Muscle layer of colon (tissue), 2 donors: Measurements from ENCODE around the gene NEURL2.
"Not testable (repeated sequence)": the region's sequence is repeated elsewhere in the genome, so short reads cannot be mapped to it uniquely, and the experiment has no call there.

ENCODE experiments used
- H3K27ac ChIP-seq: one replicate; pipeline ENCODE4 v1.7.0; 2013; ENCODE audit warnings: low read depth, mild to moderate bottlenecking, low read length, moderate library complexity
- H3K27me3 ChIP-seq, 2 donors: one replicate each; pipeline ENCODE4 v1.7.0; 2013; ENCODE audit warnings: low read length in 2 of 2, mild to moderate bottlenecking in 2 of 2; ENCODE audit not compliant: insufficient read depth in 2 of 2, control insufficient read depth in 1 of 2
- H3K36me3 ChIP-seq: one replicate; pipeline ENCODE4 v1.7.0; 2013; ENCODE audit warnings: mild to moderate bottlenecking, low read length; ENCODE audit not compliant: insufficient read depth
- H3K4me1 ChIP-seq: one replicate; pipeline ENCODE4 v1.7.0; 2013; ENCODE audit warnings: mild to moderate bottlenecking, low read length; ENCODE audit not compliant: insufficient read depth
- H3K4me3 ChIP-seq, 2 donors: one replicate each; pipeline ENCODE4 v1.7.0; 2013; ENCODE audit warnings: low read length in 2 of 2, low read depth in 1 of 2, mild to moderate bottlenecking in 1 of 2, moderate library complexity in 1 of 2
- H3K9ac ChIP-seq: one replicate; pipeline ENCODE4 v1.7.0; 2013; ENCODE audit warnings: low read length
- H3K9me3 ChIP-seq: one replicate; pipeline ENCODE4 v1.7.0; 2013; ENCODE audit warnings: mild to moderate bottlenecking, low read length
- donor health status: abdominal sarcoma.
- donor health status: Adenocarcinoma of cecum.

Gene NEURL2

DNA sequence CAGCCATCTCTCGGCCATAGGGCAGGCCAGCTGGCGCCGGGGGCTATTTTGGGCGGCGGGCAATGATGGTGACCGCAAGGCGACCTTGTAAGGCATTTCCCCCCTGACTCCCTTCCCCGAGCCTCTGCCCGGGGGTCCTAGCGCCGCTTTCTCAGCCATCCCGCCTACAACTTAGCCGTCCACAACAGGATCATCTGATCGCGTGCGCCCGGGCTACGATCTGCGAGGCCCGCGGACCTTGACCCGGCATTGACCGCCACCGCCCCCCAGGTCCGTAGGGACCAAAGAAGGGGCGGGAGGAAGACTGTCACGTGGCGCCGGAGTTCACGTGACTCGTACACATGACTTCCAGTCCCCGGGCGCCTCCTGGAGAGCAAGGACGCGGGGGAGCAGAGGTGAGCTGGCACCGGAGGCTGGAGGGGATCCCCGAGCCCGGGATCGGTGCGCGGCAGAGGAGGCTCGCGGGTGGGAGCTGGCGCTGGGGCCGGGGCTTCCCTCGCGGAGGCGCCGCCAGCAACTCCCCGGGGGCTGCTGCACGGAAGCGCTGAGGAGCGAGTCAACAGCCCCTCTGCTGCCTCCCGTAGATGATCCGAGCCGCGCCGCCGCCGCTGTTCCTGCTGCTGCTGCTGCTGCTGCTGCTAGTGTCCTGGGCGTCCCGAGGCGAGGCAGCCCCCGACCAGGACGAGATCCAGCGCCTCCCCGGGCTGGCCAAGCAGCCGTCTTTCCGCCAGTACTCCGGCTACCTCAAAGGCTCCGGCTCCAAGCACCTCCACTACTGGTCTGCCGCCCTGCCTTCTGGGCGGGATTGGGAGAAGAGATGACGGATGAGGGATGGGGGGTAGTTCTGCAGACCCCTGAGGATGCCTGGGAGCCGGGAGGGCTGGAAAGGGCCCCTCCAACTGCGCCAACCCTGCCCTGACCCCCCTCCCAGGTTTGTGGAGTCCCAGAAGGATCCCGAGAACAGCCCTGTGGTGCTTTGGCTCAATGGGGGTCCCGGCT, at the start of gene NEURL2, which contains the start of gene CTSA:
Gene NEURL2, minus strand, starts transcription at position 224 of the 999 bp plus-strand sequence. Its CDS starts 217 bp downstream, at position 7.
Gene CTSA, plus strand, starts transcription at position 351 of the 999 bp plus-strand sequence. Its CDS starts 234 bp downstream, at position 585.
- peak within 1 kb of the TSS; percentile 99 for H3K27ac ChIP-seq
- peaks cover 38% of the 10 kb centered on the region for H3K36me3 ChIP-seq
- H3K4me1 ChIP-seq: peaks cover 23% of the 10 kb centered on the region
- peak within 1 kb of the TSS; percentile 68 for H3K9ac ChIP-seq
- H3K4me3 ChIP-seq: peak within 1 kb of the TSS; percentile 66 to 90
- H3K27me3 ChIP-seq: no peaks in the 10 kb centered on the region
- no peaks in the 10 kb centered on the region for H3K9me3 ChIP-seq

DNA sequence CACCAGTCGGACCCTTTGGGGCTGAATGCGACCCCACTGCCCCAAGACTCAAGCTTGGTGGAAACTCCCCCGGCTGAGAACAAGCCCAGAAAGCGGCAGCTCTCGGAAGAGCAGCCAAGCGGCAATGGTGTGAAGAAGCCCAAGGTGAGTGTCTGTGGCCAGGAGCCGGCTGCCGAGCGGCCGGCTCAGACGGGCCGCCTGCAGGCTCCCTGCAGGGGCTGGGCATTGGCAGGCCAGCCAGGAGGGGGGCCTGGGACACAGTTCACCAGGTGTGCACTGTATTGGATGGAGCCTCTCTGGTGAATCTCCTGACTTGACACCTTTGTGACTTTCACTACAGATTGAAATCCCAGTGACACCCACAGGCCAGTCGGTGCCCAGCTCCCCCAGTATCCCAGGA, 49.5 kb upstream of the NEURL2 start:
- no peaks in the 10 kb centered on the region for H3K4me1 ChIP-seq
- no peak overlapping the region for H3K27ac ChIP-seq
- peaks cover 76% of the 10 kb centered on the region for H3K36me3 ChIP-seq
- no peaks in the 10 kb centered on the region for H3K9me3 ChIP-seq
- H3K9ac ChIP-seq: no peak overlapping the region
- H3K27me3 ChIP-seq: no peaks in the 10 kb centered on the region
- H3K4me3 ChIP-seq: no peak overlapping the region

GRCh38 chr20:45940053-45940452, 49.0 kb upstream of the NEURL2 start:
- Histone ChIP-seq H3K36me3 (peaks cover 72% of the 10 kb centered on the region), H3K9ac (no peak overlapping the region), H3K9me3 (no peaks in the 10 kb centered on the region), H3K27me3 (no peaks in the 10 kb centered on the region), H3K27ac (no peak overlapping the region), H3K4me1 (no peaks in the 10 kb centered on the region), H3K4me3 (no peak overlapping the region)

DNA sequence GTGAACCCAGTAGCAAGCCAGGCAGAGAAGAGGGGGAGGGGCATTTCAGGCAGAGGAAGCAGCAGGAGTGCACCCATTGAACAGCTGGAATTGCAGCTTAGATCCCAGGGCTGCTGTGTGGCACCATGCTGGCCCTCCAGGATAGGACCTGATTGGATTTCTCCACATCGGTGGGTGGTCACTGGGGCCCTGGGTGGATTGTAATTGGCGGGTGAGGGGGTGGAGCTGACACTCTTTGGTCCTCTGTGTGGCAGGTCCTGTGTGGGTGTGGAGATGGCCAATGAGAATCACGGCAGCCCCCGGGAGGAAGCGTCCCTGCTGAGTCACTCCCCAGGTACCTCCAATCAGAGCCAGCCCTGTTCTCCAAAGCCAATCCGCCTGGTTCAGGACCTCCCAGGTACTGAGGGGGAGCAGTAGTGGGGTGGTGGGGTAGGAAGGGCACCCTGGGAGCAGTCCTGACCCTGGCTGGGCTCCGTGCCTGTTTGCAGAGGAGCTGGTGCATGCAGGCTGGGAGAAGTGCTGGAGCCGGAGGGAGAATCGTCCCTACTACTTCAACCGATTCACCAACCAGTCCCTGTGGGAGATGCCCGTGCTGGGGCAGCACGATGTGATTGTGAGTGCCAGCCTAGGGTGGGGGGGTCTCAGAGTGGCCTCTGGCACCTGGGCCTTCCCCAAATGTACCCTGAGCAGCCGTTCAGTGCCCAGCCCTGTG, 47.9 kb upstream of the NEURL2 start:
- Histone ChIP-seq H3K4me1 (no peaks in the 10 kb centered on the region), H3K4me3 (no peak overlapping the region), H3K36me3 (peaks cover 61% of the 10 kb centered on the region), H3K9me3 (no peaks in the 10 kb centered on the region), H3K9ac (no peak overlapping the region), H3K27ac (no peak overlapping the region), H3K27me3 (no peaks in the 10 kb centered on the region)

GRCh38 chr20:45937765-45938164, 46.8 kb upstream of the NEURL2 start:
- no peak overlapping the region for H3K27ac ChIP-seq
- H3K9me3 ChIP-seq: no peaks in the 10 kb centered on the region
- peaks cover 8% of the 10 kb centered on the region for H3K4me1 ChIP-seq
- no peak overlapping the region for H3K9ac ChIP-seq
- no peaks in the 10 kb centered on the region for H3K27me3 ChIP-seq
- peaks cover 49% of the 10 kb centered on the region for H3K36me3 ChIP-seq
- no peak overlapping the region for H3K4me3 ChIP-seq

GRCh38 chr20:45935416-45936046, 44.5 kb upstream of the NEURL2 start:
- H3K9ac ChIP-seq: peak overlapping the region; percentile 91

GRCh38 chr20:45934586-45935415, 43.8 kb upstream of the NEURL2 start, which contains the start of gene PCIF1:
PCIF1 (plus strand) TSS chr20:45934683; CDS start chr20:45939000, 4,317 bp downstream.
- H3K4me3 ChIP-seq: peak within 1 kb of the TSS; percentile 96 to 97
- peak within 1 kb of the TSS; percentile 91 for H3K9ac ChIP-seq
- no peaks in the 10 kb centered on the region for H3K9me3 ChIP-seq
- H3K27ac ChIP-seq: peak within 1 kb of the TSS; percentile 99
- peaks cover 8% of the 10 kb centered on the region for H3K4me1 ChIP-seq
- peaks cover 31% of the 10 kb centered on the region for H3K36me3 ChIP-seq
- no peaks in the 10 kb centered on the region for H3K27me3 ChIP-seq

More at GRCh38 chr20:45935416-45936046, 44.5 kb upstream of the NEURL2 start:
- H3K4me1 ChIP-seq: peaks cover 8% of the 10 kb centered on the region
- H3K9me3 ChIP-seq: no peaks in the 10 kb centered on the region
- peaks cover 38% of the 10 kb centered on the region for H3K36me3 ChIP-seq
- peak overlapping the region; percentile 52 for H3K27ac ChIP-seq
- H3K4me3 ChIP-seq: peak overlapping the region; percentile 57 to 97
- H3K27me3 ChIP-seq: no peaks in the 10 kb centered on the region

- H3K9me3 ChIP-seq: no peaks in the 10 kb centered on the region
- H3K4me1 ChIP-seq: peaks cover 8% of the 10 kb centered on the region
- H3K4me3 ChIP-seq: peak overlapping the region; percentile 87 to 96
- peak overlapping the region; percentile 71 for H3K9ac ChIP-seq
- no peaks in the 10 kb centered on the region for H3K27me3 ChIP-seq
- peaks cover 24% of the 10 kb centered on the region for H3K36me3 ChIP-seq
- H3K27ac ChIP-seq: peak overlapping the region; percentile 99
Measured at GRCh38 chr20:45934046-45934585, 43.1 kb upstream of the NEURL2 start.

DNA sequence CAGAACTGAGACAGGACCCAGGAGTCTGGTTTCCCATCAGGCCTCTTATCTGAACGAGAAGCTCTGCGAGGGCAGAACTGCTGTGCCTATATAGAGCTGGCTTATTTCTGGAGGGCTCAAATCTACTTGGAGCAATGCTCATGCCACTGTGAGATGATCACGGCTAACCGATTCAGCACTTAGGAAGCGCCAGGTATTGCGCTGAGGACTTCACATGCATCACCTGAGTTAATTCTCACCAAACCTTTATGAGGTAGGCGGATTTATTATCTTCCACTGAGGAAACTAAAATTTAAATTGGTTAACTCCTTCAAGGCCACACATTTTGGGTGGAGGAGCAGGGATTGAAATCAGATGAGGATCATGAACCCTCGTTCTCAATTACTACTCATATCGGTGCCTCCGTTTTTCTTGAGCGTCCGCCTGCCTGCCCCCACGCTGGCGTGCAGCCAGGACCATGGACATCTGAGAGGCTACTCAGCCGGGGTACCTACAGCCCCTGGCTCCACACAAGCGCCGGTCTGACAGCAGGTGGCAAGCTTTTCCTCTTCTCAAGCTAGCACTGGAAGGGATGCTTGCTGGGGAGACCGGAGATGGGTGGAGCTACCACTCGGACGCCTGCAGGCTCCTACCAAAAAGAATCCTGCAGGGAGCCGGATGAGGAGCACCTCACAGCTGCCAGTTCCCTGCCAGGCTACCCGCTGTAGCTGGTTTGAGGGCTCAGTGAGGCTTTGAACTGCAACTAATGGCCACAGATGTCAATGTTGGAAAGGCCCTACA, 42.4 kb upstream of the NEURL2 start:
- Histone ChIP-seq H3K9ac (peak overlapping the region; percentile 71), H3K27me3 (no peaks in the 10 kb centered on the region), H3K36me3 (peaks cover 17% of the 10 kb centered on the region), H3K4me1 (peaks cover 8% of the 10 kb centered on the region), H3K4me3 (peak overlapping the region; percentile 87 to 96), H3K9me3 (no peaks in the 10 kb centered on the region), H3K27ac (peak overlapping the region; percentile 99)

DNA sequence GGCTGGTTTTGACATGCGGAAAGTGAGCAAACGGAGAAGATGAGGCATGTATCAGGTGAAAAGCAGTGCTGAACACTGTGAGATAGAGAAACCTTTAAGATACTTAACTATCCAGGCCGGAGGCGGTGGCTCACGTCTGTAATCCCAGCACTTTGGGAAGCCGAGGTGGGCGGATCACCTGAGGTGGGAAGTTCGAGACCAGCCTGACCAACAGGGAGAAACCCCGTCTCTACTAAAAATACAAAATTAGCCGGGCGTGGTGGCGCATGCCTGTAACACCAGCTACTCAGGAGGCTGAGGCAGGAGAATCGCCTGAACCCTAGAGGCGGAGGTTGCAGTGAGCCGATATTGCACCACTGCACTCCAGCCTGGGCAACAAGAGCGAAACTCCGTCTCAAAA, 40.7 kb upstream of the NEURL2 start:
- not testable (repeated sequence) for H3K36me3 ChIP-seq, H3K9ac ChIP-seq, H3K4me3 ChIP-seq, H3K27me3 ChIP-seq, H3K9me3 ChIP-seq, H3K4me1 ChIP-seq, H3K27ac ChIP-seq
